Measurements from ENCODE around the gene FOXF1. TPM values are rescaled to one million over a fixed set of nuclear protein-coding genes. Genes with fewer than 3 reads are reported as not detected.

FOXF1 gene
- total RNA-seq, 2 experiments from 2014 or later: not detected

DNA sequence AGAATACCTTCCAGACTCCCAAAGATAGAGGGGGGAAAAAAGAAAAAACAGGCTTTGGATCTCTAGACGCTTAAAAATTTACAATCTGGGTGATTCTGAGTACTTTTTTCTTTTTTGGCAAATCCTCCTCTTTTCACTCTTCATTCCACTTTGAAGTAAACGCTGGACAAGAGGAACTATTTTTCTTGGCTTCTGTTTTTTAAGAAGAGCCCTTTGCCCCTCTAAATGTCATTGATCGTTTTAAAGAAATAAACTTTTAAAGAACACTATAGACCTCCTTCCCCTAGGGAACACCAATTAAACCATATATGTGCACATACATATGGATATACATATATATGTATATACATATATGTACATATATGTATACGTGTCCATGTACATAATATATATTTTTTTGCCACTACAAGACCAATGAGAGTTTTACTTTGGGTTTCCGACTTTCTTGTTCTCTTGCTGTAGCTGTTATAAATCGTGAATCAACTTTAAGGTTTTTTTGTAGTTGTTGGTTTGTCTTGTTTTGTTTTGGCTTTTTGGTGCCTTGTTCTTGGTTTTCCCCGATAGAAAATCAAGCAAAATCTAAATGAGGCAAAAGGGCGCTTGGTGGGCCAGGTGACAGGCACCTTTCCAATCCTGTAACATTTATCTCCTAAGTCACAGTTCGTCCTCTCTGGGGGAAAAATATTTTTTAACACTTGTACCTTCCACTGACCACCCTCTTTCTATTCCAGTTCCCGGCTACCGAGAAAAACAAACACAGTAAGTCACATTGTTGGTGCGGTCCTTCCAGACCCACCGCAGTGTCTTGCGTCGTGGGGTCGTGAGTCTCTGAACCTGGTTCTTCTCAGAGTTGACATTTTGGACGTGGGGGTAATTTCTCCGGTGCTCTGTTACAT is 4.4 kb downstream of the FOXF1 start:
- Histone ChIP-seq H3K27me3 (ENCODE audit: control insufficient read depth in 1 of 2, insufficient read depth in 2 of 2, low read length in 2 of 2) (peaks cover 74 to 83% of the 10 kb centered on the region in 2 experiments), H3K9me3 (ENCODE audit: control insufficient read depth in 1 of 2, insufficient read depth in 1 of 2, low read length in 2 of 2) (peaks cover 0 to 29% of the 10 kb centered on the region in 2 experiments), H3K36me3 (ENCODE audit: insufficient read depth, low read length) (no peaks in the 10 kb centered on the region), H3K27ac (ENCODE audit: low read depth in 1 of 2, low read length in 2 of 2) (no peak overlapping the region), H3K4me3 (ENCODE audit: low read length) (no peak overlapping the region), H3K4me1 (ENCODE audit: insufficient read depth, low read length) (peaks cover 10% of the 10 kb centered on the region)
- peaks cover 20% of the 10 kb centered on the region for H3K4me1 Mint-ChIP-seq (ENCODE audit: low read depth)
- ATAC-seq (ENCODE audit: poor library complexity) (no peak), DNase-seq (no peak)
- no peaks in the 10 kb centered on the region for H3K9me3 Mint-ChIP-seq
- no peak overlapping the region for H3K27ac Mint-ChIP-seq
- intact Hi-C loops (cut with DNase I, micrococcal nuclease): loop anchor here in 1 of 2 experiments (10.0 kb wide), 1 partner anchor 690 kb away; no protein-coding TSS in a partner anchor
- H3K36me3 Mint-ChIP-seq (ENCODE audit: low read depth): no peaks in the 10 kb centered on the region
- POLR2A ChIA-PET: no interaction called here
- TF ChIP-seq, protein P1, sequence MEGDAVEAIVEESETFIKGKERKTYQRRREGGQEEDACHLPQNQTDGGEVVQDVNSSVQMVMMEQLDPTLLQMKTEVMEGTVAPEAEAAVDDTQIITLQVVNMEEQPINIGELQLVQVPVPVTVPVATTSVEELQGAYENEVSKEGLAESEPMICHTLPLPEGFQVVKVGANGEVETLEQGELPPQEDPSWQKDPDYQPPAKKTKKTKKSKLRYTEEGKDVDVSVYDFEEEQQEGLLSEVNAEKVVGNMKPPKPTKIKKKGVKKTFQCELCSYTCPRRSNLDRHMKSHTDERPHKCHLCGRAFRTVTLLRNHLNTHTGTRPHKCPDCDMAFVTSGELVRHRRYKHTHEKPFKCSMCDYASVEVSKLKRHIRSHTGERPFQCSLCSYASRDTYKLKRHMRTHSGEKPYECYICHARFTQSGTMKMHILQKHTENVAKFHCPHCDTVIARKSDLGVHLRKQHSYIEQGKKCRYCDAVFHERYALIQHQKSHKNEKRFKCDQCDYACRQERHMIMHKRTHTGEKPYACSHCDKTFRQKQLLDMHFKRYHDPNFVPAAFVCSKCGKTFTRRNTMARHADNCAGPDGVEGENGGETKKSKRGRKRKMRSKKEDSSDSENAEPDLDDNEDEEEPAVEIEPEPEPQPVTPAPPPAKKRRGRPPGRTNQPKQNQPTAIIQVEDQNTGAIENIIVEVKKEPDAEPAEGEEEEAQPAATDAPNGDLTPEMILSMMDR (IDR thresholded peaks at IDR 0.05): no peak
- CTCF ChIA-PET: no interaction called here
- no peak overlapping the region for H3K4me3 Mint-ChIP-seq
- peaks cover 71% of the 10 kb centered on the region for H3K27me3 Mint-ChIP-seq

DNA sequence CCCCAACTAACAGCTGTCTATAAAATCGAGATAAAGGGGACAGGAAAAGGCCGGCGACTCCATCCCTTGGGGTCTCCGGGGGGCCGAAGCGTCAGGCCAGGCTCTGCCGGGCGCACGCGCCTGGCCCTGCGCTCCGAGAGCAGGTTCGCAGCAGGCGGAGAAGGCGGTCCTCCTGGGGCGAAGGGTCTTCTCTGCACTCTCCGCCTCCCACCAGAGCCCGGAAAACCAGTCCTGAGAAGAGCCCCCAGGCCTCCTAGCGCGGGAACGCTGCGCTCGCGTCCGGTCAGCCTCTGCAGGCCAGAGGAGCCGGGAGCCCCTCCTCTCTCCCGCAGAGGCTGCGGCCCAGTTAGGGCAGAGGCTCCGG is 5.1 kb downstream of the FOXF1 start:
- no peak overlapping the region for H3K27ac Mint-ChIP-seq
- H3K27me3 Mint-ChIP-seq: peaks cover 77% of the 10 kb centered on the region
- ChIA-PET CTCF (no interaction called here), POLR2A (no interaction called here)
- H3K36me3 Mint-ChIP-seq (ENCODE audit: low read depth): no peaks in the 10 kb centered on the region
- H3K4me3 Mint-ChIP-seq: no peak overlapping the region
- Histone ChIP-seq H3K36me3 (ENCODE audit: insufficient read depth, low read length) (no peaks in the 10 kb centered on the region), H3K27me3 (ENCODE audit: control insufficient read depth in 1 of 2, insufficient read depth in 2 of 2, low read length in 2 of 2) (peaks cover 71 to 87% of the 10 kb centered on the region in 2 experiments), H3K4me3 (ENCODE audit: low read length) (no peak overlapping the region), H3K27ac (ENCODE audit: low read depth in 1 of 2, low read length in 2 of 2) (no peak overlapping the region), H3K4me1 (ENCODE audit: insufficient read depth, low read length) (peaks cover 13% of the 10 kb centered on the region), H3K9me3 (ENCODE audit: control insufficient read depth in 1 of 2, insufficient read depth in 1 of 2, low read length in 2 of 2) (peaks cover 0 to 31% of the 10 kb centered on the region in 2 experiments)
- H3K4me1 Mint-ChIP-seq (ENCODE audit: low read depth): peaks cover 25% of the 10 kb centered on the region
- no peaks in the 10 kb centered on the region for H3K9me3 Mint-ChIP-seq
- ATAC-seq (ENCODE audit: poor library complexity) (no peak), DNase-seq (no peak)
- intact Hi-C loops (cut with DNase I, micrococcal nuclease): loop anchor here in 1 of 2 experiments (10.0 kb wide), 1 partner anchor 691 kb away; no protein-coding TSS in a partner anchor
- TF ChIP-seq, protein P1 (IDR thresholded peaks at IDR 0.05): no peak

DNA sequence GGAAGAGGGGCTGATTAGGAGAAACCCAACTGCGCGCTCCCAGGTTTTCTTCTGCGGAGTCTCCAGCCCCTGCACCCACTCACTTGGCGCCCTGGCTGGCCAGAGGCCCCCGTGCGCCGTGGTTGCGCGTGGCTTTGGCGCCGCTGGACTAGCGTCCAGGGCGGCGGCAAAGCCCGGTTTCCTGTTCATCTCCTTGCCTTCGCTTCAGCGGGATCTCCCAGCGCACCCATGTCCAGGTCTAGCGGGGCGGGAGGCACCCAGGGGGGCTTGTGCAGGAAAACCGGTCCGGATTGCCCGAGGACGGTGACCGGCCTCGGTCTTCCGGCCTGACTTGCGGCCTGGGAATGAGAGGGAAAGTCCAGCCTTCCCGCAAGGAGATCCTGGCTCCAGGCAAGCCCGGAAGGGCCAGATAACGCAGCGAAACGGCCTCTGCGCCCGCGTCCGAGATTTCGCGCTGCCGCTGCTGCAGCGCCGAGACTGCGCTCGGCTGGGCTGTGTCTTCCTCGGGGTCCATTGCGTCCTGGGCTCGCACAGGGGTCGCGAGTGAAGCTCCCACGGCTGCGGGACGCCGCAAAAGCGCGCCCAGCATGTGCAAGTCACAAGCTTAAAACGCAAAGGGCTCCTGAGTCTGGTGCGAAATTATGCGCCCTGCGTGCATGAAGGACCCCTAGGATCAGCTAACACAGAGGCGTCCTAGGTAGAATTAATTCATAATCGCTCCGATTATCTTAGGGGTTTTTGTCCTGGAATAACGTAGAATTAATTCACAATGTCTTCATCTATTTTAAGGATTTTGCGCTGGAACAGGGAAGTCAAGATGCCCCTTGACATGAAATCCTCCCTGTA is 5.7 kb downstream of the FOXF1 start:
- H3K27me3 ChIP-seq (ENCODE audit: control insufficient read depth in 1 of 2, insufficient read depth in 2 of 2, low read length in 2 of 2): peaks cover 73 to 89% of the 10 kb centered on the region in 2 experiments
- H3K9me3 Mint-ChIP-seq: no peaks in the 10 kb centered on the region
- no peak overlapping the region for H3K27ac ChIP-seq (ENCODE audit: low read depth in 1 of 2, low read length in 2 of 2)
- no peak overlapping the region for H3K4me3 ChIP-seq (ENCODE audit: low read length)
- peaks cover 76% of the 10 kb centered on the region for H3K27me3 Mint-ChIP-seq
- peaks cover 0 to 31% of the 10 kb centered on the region in 2 experiments for H3K9me3 ChIP-seq (ENCODE audit: control insufficient read depth in 1 of 2, insufficient read depth in 1 of 2, low read length in 2 of 2)
- ChIA-PET POLR2A (no interaction called here), CTCF (no interaction called here)
- peaks cover 25% of the 10 kb centered on the region for H3K4me1 Mint-ChIP-seq (ENCODE audit: low read depth)
- H3K4me1 ChIP-seq (ENCODE audit: insufficient read depth, low read length): peaks cover 13% of the 10 kb centered on the region
- no peak overlapping the region for H3K27ac Mint-ChIP-seq
- ATAC-seq (ENCODE audit: poor library complexity) (no peak), DNase-seq (no peak)
- no peak overlapping the region for H3K4me3 Mint-ChIP-seq
- TF ChIP-seq, protein P1 (IDR thresholded peaks at IDR 0.05): no peak
- intact Hi-C loops (cut with DNase I, micrococcal nuclease): loop anchor here in 1 of 2 experiments (10.0 kb wide), 1 partner anchor 691 kb away; no protein-coding TSS in a partner anchor
- no peaks in the 10 kb centered on the region for H3K36me3 Mint-ChIP-seq (ENCODE audit: low read depth)
- no peaks in the 10 kb centered on the region for H3K36me3 ChIP-seq (ENCODE audit: insufficient read depth, low read length)

Data from CD4-positive, alpha-beta T cell (primary cell).